ENCODE measurements around the gene SFTPB. TPM values are rescaled to one million over a fixed set of nuclear protein-coding genes. Genes with fewer than 3 reads are reported as not detected.

SFTPB gene
- total RNA-seq, 3 donors from 2014 or later, result 3.7 TPM; not detected in 2

DNA sequence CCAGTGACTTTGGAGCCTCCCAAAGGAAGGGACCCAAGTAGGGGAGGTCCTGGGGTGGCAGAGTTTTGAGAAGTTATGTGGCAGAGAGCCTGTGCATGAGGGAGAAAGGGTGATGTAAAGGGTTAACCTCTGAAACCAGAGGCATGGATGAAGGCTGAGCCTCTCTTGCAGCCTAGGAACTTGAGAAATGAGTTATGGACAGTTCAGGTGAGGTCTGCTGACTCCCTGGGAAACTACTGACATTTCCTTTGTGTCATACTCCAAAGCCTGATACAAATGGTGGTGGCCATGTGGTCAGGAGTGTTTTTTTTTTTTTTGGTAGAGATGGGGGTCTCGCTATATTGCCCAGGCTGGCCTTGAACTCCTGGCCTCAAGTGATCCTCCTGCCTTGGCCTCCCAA lies 13.8 kb upstream of the SFTPB start:
- TF ChIP-seq POLR2AphosphoS5 (IDR thresholded peaks at IDR 0.05) (no peak), POLR2A (IDR thresholded peaks at IDR 0.05) (no peak)
- TF ChIP-seq, protein P1, sequence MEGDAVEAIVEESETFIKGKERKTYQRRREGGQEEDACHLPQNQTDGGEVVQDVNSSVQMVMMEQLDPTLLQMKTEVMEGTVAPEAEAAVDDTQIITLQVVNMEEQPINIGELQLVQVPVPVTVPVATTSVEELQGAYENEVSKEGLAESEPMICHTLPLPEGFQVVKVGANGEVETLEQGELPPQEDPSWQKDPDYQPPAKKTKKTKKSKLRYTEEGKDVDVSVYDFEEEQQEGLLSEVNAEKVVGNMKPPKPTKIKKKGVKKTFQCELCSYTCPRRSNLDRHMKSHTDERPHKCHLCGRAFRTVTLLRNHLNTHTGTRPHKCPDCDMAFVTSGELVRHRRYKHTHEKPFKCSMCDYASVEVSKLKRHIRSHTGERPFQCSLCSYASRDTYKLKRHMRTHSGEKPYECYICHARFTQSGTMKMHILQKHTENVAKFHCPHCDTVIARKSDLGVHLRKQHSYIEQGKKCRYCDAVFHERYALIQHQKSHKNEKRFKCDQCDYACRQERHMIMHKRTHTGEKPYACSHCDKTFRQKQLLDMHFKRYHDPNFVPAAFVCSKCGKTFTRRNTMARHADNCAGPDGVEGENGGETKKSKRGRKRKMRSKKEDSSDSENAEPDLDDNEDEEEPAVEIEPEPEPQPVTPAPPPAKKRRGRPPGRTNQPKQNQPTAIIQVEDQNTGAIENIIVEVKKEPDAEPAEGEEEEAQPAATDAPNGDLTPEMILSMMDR (IDR thresholded peaks at IDR 0.05), result no peak
- Histone ChIP-seq H3K36me3 (no peaks in the 10 kb centered on the region), H3K4me3 (no peak overlapping the region), H3K27ac (peak overlapping the region in 1 of 2 donors; percentile 54), H3K4me1 (peaks cover 0 to 5% of the 10 kb centered on the region in 2 donors), H3K9me3 (no peaks in the 10 kb centered on the region), H3K27me3 (no peaks in the 10 kb centered on the region)
- no peak for DNase-seq (ENCODE audit: low spot score in 2 of 2)
- intact Hi-C loops (cut with DNase I; ENCODE audit: low total_unique reads), result no loop called here

GRCh38 chr2:85681372-85681763 lies 13.4 kb upstream of the SFTPB start:
- DNase-seq (ENCODE audit: low spot score in 2 of 2), result no peak
- no peaks in the 10 kb centered on the region for H3K9me3 ChIP-seq
- H3K27ac ChIP-seq, result peak overlapping the region in 1 of 2 donors; percentile 54
- H3K4me1 ChIP-seq, result peaks cover 0 to 5% of the 10 kb centered on the region in 2 donors
- intact Hi-C loops (cut with DNase I; ENCODE audit: low total_unique reads), result no loop called here
- H3K27me3 ChIP-seq, result no peaks in the 10 kb centered on the region
- TF ChIP-seq, protein P1 (IDR thresholded peaks at IDR 0.05), result no peak
- TF ChIP-seq POLR2AphosphoS5 (IDR thresholded peaks at IDR 0.05) (no peak), POLR2A (IDR thresholded peaks at IDR 0.05) (no peak)
- H3K4me3 ChIP-seq, result no peak overlapping the region
- H3K36me3 ChIP-seq, result no peaks in the 10 kb centered on the region

GRCh38 chr2:85680707-85681371 lies 12.8 kb upstream of the SFTPB start:
- Histone ChIP-seq H3K27me3 (no peaks in the 10 kb centered on the region), H3K9me3 (no peaks in the 10 kb centered on the region), H3K4me1 (peaks cover 0 to 5% of the 10 kb centered on the region in 2 donors), H3K4me3 (no peak overlapping the region), H3K27ac (peak overlapping the region; percentile 33 to 54), H3K36me3 (no peaks in the 10 kb centered on the region)
- TF ChIP-seq POLR2AphosphoS5 (IDR thresholded peaks at IDR 0.05) (no peak), POLR2A (IDR thresholded peaks at IDR 0.05) (no peak)
- TF ChIP-seq, protein P1 (IDR thresholded peaks at IDR 0.05), result no peak
- no peak for DNase-seq (ENCODE audit: low spot score in 2 of 2)
- intact Hi-C loops (cut with DNase I; ENCODE audit: low total_unique reads), result no loop called here

- TF ChIP-seq, protein P1 (IDR thresholded peaks at IDR 0.05), result peak; percentile 85 to 97 (median 96)
- TF ChIP-seq POLR2AphosphoS5 (IDR thresholded peaks at IDR 0.05) (peak in 1 of 3 donors; percentile 24), POLR2A (IDR thresholded peaks at IDR 0.05) (no peak)
- H3K27ac ChIP-seq, result peak overlapping the region; percentile 29 to 67
- intact Hi-C loops (cut with DNase I; ENCODE audit: low total_unique reads), result no loop called here
- no peaks in the 10 kb centered on the region for H3K27me3 ChIP-seq
- H3K36me3 ChIP-seq, result no peaks in the 10 kb centered on the region
- H3K4me1 ChIP-seq, result peaks cover 0 to 5% of the 10 kb centered on the region in 2 donors
- no peak overlapping the region for H3K4me3 ChIP-seq
- no peaks in the 10 kb centered on the region for H3K9me3 ChIP-seq
- DNase-seq (ENCODE audit: low spot score in 2 of 2), result peak; percentile 87 to 95
These were observed 11.0 kb upstream of the SFTPB start for GRCh38 chr2:85678794-85679672.

- no peak overlapping the region for H3K4me3 ChIP-seq
- H3K9me3 ChIP-seq, result no peaks in the 10 kb centered on the region
- H3K27me3 ChIP-seq, result no peaks in the 10 kb centered on the region
- no peak for DNase-seq (ENCODE audit: low spot score in 2 of 2)
- intact Hi-C loops (cut with DNase I; ENCODE audit: low total_unique reads), result no loop called here
- H3K36me3 ChIP-seq, result no peaks in the 10 kb centered on the region
- peak overlapping the region in 1 of 2 donors; percentile 67 for H3K27ac ChIP-seq
- H3K4me1 ChIP-seq, result peaks cover 0 to 5% of the 10 kb centered on the region in 2 donors
- no peak for TF ChIP-seq POLR2A (IDR thresholded peaks at IDR 0.05)
- TF ChIP-seq, protein P1 (IDR thresholded peaks at IDR 0.05), result no peak
- TF ChIP-seq POLR2AphosphoS5 (IDR thresholded peaks at IDR 0.05), result no peak
These were observed 10.4 kb upstream of the SFTPB start for GRCh38 chr2:85678377-85678776.
